HG03196 (cell line): ENCODE data around the gene LPAR1.
A peak's percentile ranks its signal among the peaks of the same experiment; 100 is the strongest.

Source experiments
- ATAC-seq: cut with Tn5 transposase; IDR thresholded peaks from one replicate; pipeline ENCODE4 v1.9.1; 2021; ENCODE audit not compliant: unreplicated experiment

The LPAR1 gene

DNA sequence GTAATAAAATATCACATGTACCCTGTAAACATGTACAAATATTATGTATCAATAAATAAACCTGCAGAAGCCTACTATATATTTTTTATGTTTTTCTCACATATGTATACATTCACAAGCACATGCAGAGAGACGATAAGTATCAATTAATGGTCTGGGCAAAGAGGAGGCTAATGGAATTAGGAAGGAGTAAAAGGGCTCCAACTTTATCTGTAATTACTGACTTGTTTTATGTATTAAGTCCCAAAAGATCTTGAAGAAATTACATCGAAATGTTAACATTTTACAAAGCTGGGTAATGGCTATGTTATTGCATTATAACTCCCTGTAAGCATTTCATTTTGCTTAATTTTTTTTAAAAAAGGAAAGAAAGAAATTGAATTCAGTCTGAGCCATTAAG is 78.0 kb downstream of the LPAR1 start:
- ATAC-seq, result no peak

DNA sequence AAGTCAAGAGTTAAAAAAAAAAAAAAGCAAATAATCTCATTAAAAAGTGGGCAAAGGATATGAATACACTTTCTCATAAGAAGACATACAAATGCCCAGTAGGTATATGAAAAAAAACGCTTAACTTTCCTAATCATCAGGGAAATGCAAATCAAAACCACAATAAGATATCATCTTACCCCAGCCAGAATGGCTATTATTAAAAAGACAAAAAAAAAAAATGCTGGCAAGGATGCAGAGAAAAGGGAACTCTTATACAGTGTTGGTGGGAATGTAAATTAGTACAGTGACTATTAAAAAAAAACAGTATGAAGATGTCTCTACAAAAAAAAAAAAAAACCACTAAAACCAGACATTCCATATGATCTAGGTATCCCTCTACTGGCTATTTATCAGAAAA is 79.4 kb downstream of the LPAR1 start:
- ATAC-seq, result no peak

DNA sequence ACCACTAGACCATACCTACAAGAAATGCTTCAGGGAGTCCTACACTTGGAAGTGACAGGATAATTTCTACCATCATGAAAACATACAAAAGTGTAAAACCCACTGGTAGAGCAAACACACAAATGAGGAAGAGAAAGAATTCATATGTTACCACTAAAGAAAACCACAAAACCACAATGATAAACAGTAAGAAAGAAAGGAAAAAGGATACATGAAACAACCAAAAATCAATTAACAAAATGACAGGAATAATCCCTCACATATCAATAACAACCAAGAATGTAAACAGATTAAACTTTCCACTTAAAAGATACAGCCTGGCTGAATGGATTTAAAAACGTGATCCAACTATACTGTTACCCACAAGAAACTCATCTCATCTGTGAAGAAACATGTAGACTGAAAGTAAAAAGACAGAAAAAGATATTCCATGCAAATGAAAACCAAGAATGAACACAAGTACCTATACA is 83.4 kb downstream of the LPAR1 start:
- ATAC-seq, result no peak

DNA sequence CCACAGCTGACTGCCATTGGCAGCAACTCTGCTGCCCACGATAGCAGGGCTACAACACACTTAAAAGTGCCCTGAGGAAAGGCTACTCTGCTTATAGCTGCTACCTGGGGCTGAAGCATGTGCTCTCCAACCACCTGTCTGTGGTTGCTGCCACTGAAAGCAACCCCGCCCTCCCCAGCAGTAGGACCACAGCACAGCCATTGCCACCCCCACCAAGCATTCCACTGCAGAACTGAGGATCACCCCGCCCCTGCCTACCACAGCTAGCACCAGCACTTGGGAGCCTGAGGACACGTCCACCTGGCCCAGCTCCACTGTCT is 85.8 kb downstream of the LPAR1 start:
- ATAC-seq, result no peak

DNA sequence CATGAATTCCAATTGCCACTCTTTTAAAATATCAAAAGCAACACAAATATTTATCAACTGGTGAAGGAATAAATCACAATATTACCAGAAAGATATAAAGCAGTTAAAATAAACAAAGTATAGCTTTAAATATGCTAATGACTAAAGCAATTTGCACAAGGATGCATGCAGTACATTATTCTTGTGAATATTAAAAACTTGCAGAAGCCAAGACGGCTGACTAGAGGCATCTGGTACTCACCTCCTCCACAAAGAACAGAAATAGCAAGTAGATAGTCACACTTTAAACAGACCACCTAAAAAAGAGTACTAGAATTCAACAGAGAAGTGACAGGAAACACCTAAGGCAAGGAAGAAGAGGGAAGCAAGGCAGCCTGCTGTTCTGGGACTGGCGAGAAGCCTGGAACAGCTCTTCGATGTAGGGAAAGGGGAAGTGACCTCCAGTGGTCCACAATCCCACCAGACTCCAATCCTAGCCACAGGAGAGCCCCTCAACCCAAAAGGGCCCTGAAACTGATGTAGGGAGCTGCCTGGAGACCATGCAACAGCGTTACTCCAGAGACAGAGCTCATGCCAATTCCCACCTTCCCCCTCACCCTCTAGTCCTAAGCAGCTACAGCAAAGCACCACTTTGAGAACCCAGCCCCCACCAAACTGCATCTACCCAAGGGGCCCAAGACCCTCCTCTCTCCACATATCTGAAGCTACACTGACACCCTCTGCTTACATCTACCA is 86.3 kb downstream of the LPAR1 start:
- no peak for ATAC-seq

DNA sequence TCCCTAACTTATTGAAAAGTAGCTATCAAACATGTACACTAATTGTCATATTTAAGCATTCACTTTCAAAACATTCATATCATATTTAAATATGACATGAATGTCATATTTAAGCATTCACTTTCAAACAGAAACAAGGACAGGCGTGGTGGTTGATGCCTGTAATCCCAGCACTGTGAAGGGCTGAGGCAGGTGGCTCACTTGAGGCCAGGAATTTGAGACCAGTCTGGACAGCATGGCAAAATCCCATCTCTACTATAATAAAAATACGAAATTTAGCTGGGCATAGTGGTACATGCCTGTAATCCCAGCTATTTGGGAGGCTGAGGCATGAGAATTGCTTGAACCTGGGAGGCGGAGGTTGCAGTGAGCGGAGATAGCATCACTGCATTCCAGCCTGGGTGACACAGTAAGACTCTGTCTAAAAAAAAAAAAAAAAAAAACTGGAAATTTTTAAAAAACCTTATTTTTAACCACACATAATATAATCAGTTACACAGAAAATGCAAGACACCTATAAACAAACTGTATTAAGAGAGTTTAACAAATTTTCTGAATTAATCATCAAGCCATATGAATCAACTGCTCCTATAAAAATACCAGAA is 88.1 kb downstream of the LPAR1 start:
- ATAC-seq, result no peak

DNA sequence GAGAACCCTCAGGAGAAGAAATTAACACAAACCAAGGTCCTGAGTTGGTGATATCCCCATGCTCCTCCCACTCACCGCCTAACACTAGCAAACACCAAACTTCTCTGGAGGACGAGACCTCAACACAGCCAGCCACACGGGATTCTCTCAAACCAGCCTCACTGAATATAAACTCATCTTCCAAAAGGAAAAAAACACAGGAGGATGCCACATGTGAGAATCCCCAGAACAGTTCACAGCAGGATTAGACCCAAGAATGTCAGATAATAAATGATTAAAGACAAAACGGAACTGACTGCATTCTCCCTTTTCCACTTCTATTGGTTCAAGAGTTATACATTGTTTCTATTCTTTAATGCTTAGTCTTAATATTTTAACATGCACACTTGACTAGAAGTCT is 89.2 kb downstream of the LPAR1 start:
- ATAC-seq, result no peak

DNA sequence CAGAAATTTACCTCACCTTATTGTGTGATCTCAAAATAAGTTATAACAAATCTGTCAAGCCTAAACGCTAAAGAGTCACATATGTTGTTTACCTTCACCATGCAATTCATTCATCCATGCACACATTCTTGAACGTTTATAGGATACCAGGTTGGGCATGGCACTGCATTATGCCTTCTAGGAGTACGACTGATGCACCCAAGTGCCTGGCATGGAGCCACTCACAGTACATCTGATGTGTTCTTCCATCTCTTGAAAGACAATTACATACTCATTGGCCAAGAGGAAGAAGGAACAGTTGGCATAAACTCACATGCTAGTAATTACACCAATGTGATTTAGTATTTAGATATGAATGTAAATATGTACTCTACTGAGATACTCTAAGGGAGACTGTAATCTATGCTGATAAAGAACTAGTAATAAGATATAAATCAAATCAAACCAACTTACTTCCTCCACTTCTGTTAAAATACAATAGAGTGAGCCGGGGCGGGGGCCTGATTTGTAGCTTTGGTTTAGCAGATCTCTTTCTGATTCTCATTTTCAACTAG is 90.7 kb downstream of the LPAR1 start:
- ATAC-seq, result no peak

DNA sequence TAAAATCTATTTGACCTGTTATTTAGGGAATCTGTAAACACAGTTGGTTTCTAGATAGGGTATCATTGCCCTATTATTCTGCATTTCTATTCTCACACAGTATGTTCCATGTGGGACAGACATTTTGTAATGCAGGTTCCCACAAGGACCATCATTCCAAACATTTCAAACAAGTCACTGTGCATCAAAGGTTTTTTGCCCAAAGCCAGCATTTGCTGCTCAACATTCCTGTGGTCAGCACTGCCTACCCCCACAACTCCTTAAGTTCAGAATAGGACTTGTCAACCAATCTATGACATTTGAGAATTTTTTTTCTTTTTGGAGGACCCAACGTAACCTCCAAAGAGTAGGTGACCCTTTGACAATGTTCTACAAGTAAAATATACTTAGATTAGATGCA is 95.7 kb downstream of the LPAR1 start:
- no peak for ATAC-seq

DNA sequence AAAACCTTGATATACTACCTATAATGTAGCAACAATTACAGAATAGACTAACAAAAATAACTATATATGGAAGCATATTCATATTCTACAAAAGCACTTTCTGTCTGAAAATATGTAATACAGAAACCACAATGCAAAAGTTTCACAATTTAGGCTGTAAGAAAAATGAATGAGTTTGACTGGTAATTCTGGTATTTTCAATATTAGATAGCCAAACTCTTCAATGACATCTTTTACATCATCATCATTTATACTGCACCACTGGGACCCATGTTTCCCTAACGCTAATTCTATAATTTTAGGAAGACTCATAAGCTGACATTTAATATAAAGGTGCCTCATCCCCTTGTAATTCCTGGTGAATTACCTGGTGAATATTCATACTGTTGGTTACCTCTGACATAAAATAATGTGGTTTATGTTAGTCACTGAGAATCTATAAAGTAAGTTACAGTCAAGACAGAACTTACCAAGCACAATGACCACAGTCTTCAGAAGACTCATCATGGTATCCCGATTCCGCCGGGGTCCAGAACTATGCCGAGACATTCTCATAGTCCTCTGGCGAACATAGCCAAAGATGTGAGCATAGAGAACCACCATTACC is 97.2 kb downstream of the LPAR1 start:
- no peak for ATAC-seq

DNA sequence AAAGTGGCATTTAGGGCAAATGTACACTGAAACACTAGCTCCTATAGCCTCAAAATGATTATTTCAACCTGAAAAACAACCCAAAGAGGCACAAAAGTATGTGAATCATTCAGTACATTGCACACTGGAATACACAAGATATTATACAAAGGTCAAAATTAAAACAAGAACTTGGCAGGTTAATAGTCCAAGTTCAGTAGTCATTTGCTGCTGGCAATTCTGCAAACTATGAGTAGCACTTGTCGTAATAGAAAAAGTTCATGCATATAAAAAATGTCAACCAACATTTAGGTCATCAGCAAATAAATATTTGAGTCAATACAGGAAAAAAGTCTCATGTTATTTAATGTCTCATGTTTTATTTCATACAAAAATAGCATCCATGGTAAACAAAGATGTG is 98.7 kb downstream of the LPAR1 start:
- no peak for ATAC-seq

DNA sequence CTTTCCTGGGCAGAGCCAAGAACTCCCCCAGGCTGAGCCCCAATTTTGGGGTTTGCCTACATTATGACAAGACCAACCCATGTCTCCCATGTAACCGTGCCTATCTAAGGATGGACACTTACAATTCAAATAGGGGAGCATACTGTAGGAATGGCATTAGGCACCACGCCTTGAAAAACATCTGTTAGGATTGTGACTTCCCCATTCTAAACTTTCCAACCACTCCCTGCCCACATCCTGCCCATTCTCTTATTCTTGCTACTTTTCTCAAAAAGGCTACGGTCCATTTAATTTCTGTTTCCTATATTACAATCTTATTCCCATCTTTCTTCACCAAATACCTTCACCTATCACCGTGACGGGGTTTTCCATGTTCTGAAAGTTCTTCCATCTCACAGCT is 99.2 kb downstream of the LPAR1 start:
- ATAC-seq, result no peak

DNA sequence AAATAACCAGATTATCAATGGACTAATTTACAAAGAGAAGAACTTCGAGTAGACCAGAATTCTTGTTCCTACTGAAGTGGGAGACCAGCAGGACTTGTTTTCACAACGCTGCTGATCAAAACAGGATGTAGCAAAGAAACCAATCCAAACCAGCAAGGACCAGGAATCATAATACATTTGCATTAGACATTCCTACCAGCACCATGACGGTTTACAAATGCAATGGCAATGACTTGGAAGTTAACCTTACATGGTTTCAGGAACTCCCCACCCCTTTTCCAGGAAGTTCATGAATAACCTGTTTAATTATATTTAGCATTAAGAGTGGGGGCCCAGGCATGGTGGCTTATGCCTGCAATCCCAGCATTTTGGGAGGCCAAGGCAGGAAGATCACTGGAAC is 100.0 kb downstream of the LPAR1 start:
- ATAC-seq, result no peak

DNA sequence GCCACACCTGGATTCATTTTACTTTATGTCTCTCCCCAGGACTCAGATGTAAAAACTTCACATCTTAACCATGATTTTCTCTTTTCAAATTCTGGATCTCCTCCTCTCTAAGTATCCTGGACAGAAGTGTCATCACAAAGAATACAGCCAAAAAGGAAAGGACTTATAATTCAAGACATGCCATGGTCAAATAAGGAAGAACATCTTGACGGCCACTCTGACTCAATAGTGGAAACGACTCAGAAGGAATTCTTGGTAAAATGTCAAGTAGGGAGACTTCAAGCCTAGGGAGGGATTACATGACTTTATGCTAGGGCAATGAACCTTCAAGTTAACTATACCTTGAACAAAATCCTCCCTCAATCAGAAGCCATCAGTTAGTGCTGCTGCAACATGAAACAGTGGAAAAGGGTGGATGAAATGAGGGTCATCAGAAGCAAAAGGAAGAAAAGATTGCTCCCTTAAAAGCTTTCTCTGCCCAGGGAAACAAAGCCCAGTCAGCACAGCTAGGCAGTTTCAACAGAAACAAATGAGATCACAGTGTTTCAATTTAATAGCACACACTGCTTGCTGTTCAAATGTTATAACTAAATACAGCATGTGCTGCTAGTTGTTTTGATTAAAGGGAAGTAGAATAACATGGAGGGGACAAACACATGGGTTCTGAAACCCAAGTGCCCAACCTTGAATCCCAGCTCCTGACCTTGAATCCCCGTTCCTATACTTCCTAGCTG is 101.4 kb downstream of the LPAR1 start:
- ATAC-seq, result no peak

DNA sequence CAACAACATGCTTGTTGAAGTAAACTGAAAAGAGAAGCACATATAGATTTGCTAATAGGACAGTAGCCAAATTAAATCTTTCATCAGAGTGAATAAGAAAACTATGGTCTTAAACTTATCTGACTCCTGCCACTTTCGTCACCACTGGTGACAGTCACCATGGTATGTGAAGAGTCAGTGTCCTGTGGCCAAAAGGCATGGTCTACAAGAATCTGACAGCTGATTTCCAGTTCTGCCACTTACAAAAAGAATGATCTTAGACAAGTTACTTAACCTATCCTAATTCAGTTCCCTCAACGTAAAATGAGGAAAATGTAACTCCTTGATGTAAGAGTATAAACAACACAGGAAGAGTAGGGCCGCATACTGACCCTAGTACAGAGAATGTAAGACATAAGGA is 102.0 kb downstream of the LPAR1 start:
- no peak for ATAC-seq

DNA sequence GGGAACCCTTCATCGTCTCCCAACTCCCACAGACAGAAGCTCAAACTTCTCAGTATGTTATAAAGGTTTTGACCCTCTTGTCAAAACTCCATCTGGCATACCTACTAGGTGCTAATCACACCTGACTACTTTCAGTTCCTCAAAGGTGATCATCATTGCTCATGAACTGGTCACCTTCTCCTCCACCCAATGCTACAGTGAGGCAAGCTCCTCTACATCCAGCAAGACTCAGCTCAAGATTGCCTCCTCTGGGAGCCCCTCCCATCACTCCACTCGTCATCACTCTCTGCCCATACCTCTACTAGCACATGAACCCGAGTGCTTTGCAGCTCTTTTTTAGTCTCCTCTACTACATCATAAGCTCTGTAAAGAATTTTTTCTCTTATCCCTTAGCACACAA is 102.4 kb downstream of the LPAR1 start:
- ATAC-seq, result no peak

DNA sequence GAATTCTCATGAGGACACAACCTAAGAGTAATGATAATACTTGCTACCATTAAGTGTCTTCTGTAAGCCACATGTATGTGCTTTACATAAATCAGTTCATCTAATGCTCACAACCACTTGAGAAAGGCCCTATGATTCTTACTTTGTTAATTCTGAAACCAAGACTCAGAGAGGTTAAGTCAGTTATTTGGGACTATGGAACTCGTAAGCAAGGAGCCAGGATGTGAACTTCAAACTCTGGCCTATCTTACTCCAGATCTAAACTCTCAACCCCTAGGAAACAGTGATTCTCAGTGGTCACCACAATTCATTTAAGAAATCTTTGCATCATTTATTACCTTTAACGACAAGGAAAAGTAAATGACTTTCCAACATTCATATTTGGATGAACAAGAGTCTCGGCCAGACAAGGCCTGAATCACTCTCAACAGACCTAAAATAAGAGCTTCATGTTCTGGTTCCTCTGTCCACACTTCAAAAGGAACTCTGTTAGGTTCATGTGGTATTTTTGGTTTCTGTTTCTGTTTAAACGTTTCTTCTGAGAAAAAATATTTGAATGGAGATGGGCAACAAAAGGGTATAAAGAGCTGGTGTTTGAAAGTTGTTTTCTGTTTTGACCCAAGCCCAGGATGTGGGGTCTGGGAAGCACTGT is 104.8 kb downstream of the LPAR1 start:
- ATAC-seq, result peak; percentile 76

DNA sequence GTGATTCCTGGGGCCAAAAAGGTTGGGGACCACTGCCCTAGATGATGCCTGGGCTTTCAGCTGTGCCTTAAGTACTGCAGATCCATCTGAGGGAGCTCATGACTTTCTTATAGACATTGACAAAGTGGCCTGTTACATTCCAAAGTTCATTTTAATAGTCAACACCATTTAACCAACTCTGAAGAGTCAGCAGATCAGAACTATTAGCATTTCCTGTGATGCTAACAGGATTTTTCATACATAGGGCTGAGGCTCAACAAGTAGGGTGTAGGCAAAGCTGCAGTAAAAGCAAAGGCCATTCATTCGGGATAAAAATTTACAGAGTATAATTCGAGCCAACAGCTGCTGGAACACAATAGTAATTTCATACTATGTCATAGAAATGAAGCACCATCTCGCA is 105.4 kb downstream of the LPAR1 start:
- no peak for ATAC-seq

DNA sequence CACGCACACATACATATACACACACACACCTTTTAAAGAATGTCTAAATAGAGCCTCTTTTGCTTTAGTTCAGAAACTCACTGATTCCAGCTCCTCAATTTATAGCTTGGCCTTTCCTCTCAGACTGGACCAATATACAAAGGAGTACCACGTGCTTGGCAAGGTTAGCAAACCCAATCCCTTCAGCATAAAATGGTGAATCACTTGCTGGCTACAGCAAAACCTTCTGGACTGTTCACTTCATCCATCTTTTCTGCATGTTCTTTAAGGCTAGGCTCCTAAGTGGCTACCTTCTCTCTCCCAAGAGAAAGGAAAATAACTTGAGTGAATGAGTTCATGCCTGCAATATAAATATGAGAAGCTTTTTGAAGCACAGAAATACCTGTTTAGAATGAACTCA is 109.7 kb downstream of the LPAR1 start:
- no peak for ATAC-seq

DNA sequence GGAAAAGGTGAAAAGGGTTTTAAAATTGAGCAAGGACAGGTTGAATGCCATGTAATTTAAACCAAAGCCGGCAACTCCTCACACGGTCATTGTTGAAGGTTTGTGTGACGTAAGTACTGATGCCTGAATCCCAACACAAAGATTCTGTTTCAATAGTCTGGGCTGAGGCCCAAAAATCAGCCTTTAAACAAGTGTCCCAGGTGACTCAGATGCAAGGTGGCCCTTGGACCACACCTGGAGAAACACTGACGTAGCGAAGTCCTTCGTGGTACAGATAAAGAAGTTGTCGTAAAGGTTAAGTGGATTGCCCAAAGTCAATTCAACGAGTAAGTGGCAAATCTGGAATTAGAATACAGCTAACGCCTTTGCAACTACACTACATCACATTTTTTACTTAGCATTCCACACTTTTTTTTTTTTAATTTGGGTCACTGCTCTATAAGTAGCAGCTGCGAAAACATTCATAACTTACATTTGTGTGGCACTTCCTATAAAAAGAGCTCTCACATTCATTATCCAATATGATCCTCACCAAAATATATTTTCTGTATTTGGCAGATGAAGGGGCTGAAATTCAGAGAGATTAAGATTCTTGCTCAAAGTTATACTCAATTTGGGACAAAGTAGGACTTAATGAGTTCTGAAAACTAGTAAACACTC is 111.3 kb downstream of the LPAR1 start:
- ATAC-seq, result no peak

DNA sequence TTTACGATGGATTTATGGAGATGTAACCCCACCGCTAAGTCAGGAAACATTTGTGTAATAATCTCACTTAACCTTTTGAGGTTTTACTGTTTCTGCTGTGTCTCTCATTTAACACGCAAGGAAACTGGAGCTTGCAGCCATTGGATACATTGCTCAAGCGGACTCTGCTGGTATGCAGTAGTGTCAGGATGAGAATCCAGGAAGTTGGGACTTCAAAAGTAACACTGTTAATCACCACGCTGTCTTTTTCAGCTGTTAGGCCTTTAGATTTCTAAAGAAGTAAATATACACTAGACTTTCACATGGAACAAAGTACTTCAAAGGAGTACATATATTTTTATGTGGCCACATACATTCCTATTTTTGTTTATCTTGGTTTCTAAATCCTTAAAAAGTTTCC is 114.7 kb downstream of the LPAR1 start:
- no peak for ATAC-seq
